ENCODE measurements around the gene CEACAM16.
"Not testable (repeated sequence)": the region's sequence is repeated elsewhere in the genome, so short reads cannot be mapped to it uniquely, and the experiment has no call there.

CEACAM16 gene

DNA sequence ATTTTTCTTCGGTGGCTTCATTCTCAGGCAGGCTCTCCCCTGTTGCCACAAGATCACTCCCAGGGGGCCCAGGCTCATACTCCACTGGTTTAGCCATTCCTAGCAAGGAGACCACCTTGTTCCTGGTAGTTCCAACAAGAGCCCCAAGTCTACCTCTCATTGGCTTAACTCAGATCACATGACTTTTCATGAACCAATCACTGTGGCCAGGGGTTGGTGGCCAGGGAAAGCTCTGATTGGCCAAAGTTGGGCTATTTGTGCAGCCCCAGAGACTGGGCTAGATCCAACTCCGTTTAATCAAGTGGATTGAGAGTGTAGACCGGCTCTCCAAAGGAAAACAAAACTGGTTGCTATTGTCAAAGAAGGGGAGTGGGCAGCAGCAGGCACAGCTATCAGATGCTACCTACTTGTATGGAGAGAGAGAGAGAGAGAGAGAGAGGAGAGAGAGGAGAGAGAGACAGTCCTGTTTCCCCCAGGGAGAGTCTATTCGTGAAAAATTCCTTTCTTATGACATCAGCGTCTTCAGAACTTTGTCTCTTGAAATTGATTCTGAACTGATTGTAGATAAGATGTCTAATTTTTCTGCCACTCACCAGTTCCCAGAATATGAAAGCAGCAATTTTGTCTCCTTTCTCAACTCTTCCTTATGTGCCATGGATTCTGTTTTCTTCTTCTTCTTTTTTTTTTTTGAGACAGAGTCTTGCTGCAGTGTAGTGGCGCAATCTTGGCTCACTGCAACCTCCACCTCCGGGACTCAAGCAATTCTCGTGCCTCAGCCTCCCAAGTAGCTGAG is 21.7 kb upstream of the CEACAM16 start:
- no peak for DNase-seq (ENCODE audit: low read depth in 2 of 2)

DNA sequence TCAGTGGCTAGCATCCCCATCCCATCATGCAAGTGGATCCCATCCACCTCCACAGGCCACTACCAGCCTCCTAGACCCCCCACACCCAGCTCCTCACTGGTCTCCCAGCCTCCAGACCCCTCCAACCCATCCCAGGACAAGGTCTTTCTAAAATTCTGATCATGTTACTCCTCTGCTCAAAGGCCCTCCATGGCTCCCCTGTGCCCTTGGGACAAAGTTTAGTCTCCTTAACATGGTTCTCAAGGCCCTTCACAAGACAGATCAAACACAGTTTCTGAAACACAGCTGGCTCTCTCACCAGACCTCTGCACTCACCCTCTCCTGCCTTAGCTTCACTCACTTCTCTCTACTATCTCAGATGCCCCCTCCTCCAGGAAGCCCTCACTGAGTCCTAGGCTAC is 18.4 kb upstream of the CEACAM16 start:
- DNase-seq (ENCODE audit: low read depth in 2 of 2): no peak

DNA sequence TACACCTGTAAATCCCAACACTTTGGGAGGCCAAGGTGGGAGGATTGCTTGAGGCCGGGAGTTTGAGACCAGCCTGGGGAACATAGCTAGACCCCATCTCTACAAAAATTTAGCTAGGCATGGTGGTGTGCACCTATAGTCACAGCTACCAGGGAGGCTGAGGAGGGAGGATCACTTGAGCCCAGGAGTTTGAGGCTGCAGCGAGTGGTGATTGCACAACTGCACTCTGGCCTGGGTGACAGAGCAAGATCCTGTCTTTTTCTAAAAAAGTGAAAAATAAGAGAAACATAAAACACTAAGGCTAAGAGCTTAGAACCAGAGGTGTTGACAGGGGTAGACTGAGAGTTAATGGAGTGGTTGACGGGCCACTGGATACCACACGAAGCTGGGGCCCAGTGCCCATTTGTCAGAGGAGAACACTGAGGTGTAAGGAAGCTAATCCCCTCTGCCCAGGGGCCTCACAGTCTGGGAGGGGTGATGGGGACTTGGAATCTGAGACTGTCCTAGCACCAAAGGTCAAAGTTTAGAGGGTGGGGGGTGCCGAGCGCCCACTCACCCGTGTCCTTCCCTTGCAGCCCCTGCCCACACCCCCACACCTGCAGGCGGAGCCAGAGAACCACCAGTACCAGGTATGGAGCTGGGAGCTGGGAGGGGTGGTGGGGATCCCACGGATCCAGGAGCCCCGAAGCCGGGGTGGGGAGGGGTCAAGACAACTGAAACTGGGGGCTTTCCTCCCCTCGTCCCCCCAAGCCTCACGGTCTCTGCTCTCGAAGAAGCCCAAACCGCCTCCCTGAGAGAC is 16.8 kb upstream of the CEACAM16 start:
- no peak for DNase-seq (ENCODE audit: low read depth in 2 of 2)

DNA sequence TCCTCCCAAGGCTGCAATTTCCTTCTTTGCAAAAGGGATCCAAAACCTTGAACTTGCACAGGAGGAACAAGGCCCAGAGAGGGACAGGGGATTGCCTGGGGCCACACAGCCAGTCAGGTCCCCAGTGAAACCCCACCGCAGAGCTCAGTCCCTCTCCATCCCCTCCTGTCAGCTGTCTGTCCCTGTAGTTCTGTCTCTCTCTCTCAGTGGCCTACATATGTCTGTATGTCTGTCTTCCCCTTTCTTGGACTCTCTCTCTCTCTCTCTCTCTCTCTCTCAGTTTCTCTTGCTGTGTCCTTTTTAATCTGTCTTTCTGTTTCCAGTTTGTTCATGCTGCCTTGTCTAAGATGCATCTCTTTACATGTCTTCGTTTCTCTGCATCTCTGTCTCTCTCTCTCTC is 16.1 kb upstream of the CEACAM16 start:
- DNase-seq (ENCODE audit: low read depth in 2 of 2): no peak

DNA sequence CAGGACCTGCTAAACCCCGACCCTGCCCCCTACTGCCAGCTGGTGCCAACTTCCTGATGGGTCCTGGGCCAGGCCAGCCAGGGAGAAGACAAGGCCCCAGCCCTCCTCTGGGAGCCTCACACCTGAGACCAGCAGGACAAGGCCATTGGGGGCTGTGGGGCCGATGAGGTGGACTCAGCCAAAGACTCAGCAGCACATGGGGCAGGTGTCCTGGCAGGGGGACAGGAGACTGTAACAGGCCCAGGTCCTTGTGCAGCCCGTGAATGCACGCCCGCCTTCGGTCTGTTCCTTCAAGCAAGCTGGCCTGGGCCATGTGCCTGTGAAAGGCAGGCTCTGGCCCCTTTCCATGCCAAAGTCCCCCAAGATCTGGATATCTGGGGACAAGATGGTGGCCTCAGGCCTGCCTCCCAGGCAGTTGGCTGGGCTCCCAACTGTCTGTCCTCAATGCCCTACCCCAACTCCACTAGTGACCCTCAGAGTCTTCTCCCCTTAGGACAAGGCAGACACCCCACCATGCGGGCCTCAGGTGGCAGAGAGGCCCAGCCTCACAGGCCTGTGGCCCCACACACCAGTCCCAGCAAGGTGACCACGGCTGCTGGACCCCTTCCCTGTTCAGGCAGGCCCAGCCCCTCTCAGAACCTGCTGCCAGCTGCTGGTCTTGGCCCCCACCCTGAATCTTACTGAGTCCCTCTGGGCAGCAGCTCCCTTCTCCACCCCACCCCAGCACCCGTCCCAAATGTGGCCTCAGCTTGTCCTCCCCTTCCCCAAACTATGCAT is 15.3 kb upstream of the CEACAM16 start:
- no peak for DNase-seq (ENCODE audit: low read depth in 2 of 2)

DNA sequence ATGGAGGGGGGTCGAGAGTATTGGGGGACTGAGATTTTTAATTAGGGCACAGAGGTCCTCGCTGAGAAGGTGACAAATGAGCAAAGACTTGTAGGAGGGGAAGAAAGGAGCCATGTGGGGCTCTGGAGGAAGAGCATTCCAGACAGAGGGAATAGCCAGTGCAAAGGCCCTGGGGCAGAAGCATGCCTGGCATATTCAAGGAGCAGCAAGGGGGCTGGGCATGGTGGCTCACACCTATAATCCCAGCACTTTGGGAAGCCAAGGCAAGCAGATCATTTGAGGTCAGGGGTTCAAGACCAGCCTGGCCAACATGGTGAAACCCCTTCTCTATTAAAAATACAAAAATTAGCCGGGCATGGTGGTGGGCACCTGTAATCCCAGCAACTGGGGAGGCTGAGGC is 14.6 kb upstream of the CEACAM16 start:
- not testable (repeated sequence) for DNase-seq (ENCODE audit: low read depth in 2 of 2)

DNA sequence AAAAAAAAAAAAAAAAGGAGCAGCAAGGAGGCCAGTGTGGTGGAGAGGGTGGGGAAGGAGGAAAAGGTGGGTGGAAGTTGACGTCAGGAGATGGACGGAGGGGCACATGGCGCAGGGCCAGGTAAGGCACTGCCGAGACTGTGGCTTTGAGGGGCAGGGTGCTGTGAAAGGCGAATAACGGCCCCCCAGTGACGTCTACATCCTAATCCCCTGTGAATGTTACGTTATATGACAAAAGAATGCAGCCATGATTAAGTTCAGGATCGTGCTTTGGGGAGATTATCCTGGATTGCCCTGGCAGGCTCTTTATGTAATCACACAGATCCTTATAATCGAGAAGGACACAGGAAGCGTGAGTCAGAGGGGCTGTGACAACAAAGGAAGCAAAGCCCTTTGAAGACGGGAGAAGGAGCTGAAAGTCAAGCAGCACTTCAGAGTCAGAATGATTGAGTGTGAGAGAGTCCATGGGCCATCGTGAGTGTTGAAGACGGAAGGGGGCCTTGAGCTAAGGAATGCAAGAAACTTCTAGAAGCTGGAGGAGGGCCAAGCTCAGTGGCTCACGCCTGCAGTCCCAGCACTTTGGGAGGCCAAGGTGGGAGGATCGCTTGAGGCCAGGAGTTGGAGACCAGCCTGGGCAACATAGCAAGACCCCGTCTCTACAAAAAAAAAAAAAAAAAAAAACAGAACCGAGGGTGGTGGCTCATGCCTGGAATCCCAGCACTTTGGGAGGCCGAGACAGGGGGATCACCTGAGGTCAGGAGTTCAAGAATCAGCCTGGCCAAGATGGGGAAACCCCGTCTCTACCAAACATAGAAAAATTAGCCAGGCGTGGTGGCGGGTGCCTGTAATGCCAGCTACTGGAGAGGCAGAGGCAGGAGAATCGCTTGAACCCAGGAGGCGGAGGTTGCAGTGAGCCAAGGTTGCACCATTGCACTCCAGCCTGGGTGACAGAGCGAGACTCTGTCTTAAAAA is 13.8 kb upstream of the CEACAM16 start:
- DNase-seq (ENCODE audit: low read depth in 2 of 2): no peak

DNA sequence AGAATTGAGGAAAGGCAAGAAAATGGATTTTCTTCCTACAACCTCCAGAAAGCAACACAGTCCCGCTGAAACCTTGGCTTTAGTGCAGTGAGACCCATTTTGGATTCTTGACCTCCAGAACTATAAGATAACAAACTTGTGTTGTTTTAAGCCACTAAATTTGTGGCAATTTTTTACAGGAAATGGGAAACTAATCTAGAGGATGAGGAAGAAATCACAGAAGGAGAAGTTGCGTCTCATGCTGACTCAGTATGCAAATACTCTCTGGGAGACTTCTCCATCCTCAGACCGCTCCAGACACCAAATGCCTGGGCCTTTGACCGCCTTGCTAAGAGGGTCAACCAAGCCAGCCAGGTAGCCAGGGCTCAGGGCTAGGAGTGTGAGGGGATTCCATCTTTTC is 13.1 kb upstream of the CEACAM16 start:
- no peak for DNase-seq (ENCODE audit: low read depth in 2 of 2)

DNA sequence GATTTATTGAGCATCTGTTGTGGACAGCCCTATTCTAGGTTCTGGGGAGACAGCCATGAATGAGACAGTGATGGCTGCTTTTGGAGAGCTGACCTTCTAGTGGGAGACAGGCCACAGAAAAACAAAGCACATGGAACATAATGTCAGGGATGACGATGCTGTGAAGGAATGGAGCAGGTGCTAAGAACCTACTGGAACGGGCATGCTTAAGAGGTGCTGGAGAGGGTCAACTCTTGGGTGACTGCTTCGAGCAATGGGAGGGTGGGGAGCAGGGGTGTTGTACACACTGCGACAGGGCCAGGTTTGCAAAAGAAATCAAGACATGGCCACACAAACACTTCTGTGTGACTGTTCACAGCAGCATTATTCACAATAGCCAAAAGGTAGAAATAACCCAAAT is 12.1 kb upstream of the CEACAM16 start:
- DNase-seq (ENCODE audit: low read depth in 2 of 2): no peak

DNA sequence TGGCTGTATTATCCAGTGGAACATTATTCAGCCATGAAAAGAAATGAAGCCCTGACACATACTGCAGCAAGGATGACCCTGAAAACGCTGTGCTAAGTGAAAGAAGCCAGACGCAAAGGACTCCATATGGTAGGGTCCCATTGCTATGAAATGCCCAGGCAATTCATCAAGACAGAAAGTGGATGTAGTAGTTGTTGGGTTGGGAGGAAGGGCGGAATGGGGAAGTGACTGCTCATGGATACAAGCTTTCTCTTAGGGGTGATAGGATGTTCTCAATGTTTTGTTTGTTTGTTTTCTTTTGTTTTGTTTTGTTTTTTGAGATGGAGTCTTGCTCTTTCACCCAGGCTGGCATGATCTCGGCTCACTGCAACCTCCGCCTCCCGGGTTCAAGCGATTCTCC is 11.1 kb upstream of the CEACAM16 start:
- no peak for DNase-seq (ENCODE audit: low read depth in 2 of 2)

DNA sequence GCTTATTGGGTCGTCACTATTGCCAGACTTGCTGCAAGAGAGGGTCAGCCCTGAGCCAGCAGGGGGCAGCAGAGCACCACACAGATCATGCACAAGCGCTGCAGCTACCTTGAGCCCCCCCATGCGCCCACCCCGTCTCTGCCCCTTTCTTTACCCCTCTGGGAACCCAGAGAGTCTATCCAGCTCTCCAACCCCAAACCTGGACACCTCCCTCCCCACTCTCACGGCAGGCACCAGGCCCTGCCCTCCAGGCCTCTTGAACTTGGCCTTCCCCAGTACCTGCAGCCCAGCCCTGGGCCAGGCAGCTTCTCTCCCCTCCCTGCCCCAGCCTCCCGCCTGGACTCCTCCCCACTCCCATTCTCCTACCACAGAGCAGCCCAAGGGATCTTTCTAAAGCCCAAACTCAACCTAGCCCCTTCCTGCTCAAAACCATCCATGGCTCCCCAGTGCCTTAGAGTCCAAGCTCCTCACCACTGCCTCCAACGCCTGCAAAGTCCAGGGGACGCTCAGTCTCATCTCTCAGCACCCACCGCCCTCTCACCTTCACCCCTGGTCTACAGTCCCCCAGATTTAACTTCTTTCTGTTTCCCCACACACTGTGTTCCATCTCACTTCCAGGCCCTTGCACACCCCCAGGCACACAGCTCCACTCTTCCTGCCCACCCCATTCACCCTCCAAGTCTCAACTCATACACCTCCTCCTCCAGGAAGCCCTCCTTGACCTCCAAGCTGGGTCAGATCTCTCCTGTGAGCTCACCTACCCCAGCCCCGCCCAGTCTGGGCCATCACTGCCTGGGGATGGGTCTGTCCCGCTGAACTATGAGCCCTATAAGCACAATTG is 9.4 kb upstream of the CEACAM16 start:
- DNase-seq (ENCODE audit: low read depth in 2 of 2): peak; percentile 53 to 56

DNA sequence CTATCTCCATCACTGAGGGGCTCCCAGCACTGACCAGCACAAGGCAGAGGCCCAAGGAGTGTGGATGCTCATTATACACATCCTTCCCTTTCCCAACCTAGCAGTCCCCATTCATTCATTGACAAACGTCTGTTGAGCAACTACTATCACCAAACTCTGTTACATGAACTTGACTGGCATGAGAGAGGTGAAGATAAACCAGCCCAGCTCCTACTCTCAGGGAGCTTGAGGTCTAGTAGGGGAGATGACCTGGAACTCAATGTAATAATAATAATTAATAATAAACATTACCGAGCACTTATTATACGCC is 8.9 kb upstream of the CEACAM16 start:
- DNase-seq (ENCODE audit: low read depth in 2 of 2): no peak

DNA sequence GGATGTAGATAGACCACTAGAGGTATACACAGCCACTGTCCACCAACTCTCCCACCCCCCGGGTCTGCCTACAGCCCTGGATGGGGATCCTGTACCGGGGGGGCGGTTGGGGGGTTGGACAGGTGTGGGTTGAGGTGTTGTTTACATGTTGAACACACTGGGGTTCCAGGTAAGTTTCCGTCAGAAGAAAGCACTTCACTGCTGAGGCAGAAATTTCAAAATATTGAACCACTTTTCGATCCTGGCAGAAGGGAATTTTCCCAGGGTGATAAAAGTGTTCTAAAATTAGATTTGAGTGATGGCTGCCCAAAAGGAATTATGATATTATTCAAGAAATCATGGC is 6.6 kb upstream of the CEACAM16 start:
- no peak for DNase-seq (ENCODE audit: low read depth in 2 of 2)

DNA sequence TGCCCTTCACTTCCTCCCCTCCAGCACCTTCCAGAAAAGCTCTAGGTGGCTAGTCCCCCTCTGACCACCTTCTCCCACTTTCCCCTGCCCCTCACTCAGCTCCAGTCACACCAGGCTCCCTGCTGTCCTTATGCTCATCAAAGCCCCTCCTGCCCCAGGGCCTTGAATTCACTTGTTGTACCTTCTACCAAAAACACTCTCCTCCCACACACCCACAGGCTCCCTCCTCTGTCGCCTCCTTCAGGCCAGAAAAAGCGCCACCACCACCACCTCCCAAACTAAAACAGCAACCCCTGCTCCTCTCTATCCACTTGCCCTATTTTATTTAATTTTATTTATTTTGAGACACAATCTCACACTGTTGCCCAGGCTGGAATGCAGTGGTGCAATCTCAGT is 4.8 kb upstream of the CEACAM16 start:
- DNase-seq (ENCODE audit: low read depth in 2 of 2): no peak

DNA sequence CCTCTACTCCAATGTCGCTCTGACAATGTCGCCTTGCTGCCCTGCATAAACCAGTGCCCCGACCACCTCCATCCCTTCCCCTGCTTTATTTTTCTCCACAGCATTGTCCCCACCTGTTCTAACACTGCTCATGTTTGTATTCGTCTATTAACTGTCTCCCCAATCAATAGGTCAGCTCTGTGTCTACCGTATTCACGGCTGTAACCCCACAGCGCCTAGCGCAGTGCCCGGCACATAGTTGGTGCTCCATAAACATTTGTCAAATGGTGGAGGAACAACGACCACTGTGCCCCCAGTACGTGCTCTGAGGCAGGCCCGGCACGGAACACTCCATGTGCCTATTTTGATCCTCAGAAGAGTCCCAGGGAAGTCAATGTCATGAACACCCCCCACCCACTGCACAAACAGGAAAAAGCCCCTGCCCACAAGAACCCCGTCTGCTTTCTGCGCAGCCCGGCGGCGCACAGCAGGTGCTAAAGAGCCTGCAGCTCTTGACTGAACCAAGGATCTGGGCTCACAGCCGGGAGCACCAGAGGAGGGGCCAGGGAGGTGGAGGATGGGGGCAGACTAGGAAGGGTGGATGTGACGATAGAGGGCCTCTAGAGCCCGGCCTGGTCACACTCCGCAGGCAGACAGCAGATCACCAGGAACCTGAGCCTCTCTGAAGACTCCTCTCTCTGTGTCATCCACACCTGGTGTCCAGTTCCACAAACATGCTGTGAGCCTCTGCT is 1.8 kb upstream of the CEACAM16 start:
- DNase-seq (ENCODE audit: low read depth in 2 of 2): no peak

DNA sequence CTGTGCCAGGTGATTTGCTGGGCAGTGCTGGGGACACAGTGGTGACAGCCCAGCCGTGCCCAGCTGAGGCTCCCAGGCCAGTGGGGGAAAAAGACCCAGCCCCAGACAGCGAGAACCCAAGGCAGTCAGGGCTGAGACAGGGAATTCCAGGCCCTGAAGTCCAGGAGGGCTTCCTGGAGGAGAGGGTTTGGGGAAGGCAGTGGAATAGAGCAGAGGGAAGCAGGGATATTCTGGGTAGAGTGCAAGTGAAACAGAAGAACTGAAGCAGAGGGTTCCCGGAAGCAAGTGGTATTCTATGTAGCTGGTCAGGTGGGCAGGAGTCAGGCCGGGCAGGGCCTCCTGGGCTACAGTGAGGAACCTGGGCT is 1.3 kb upstream of the CEACAM16 start:
- no peak for DNase-seq (ENCODE audit: low read depth in 2 of 2)

DNA sequence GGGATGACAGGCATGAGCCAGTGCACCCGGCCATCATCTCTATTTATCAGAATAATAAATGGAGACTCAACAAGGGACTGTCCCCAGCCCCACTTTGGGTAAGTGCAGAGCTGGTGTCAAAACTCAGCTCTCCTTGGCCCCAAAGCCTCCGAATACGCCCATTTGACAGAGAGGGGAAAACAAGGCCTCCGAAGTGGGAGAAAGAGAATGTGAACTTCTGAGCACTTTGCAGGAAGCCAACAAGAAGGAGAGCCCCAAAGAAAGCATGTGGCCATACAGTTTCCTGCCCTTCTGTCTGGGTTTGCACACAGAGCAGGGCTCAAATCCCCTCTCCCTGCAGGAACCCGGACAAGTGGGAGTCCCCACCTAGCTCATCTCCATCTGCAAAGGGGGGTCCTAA is 1.6 kb downstream of the CEACAM16 start:
- no peak for DNase-seq (ENCODE audit: low read depth in 2 of 2)

DNA sequence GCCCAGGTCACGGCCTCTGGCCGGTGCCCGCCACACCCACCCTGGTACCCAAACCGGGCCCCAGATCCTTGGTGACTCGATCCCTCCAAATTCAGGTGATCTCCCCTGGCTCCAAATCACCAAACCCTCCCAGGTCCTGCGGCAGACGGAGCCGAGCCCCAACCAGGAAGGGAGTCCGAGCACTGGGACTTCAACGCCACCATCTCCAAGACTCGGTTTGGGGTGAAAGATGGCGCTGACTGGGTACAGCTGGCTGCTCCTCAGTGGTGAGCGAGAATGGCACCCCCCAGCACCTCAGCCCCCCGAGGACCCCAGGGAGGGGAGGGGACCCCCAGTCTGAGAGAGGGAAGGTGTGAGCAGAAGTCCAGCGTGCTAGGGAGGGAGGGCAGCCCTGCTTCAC is 2.3 kb downstream of the CEACAM16 start:
- no peak for DNase-seq (ENCODE audit: low read depth in 2 of 2)

DNA sequence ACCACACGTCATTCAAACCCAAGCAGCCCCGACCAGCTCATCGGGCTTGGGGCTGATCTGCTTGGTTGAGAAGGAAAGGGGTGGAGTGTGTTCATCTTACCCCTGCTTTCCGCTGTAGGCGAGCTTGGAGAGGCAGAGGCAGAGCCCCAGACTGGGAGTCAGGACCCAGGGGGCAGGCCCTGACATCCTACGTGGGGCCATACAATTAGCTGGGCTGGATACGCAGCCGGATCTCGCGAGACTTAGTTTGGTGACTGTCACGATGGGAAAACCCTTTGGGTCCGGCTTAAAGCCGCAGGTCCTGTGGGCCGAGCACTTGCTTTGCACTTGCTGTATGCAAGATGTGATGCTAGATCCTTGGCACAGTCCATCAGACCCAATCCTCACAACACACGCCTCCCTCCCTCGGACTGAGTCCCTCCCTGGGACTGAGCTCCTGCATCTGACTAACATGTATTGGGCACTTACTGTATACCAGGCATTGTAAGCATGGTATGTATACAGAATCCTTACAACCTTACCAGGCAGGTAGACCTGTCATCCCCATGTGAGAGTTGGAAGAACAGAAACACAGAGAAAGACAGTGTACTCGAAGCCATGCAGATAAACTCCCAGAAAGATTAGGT is 3.7 kb downstream of the CEACAM16 start:
- DNase-seq (ENCODE audit: low read depth in 2 of 2): no peak

Data from stimulated activated CD8-positive, alpha-beta memory T cell treated with anti-CD3 and anti-CD28 coated beads, Interleukin-7, amount 100 ng/mL, for 4 hours (primary cell).